Tibial nerve (tissue), 4 donors: ENCODE data around the gene SNX21. TPM values are rescaled to one million over a fixed set of nuclear protein-coding genes. Genes with fewer than 3 reads are reported as not detected.
A peak's percentile ranks its signal among the peaks of the same experiment; 100 is the strongest.
"Not testable (repeated sequence)": the region's sequence is repeated elsewhere in the genome, so short reads cannot be mapped to it uniquely, and the experiment has no call there.

Experiments used
- DNase-seq, 2 donors: peaks; one replicate each; pipeline ENCODE4 v3.0.0-alpha.2; 2019; ENCODE audit warnings: low spot score in 2 of 2
- H3K27ac ChIP-seq, 4 donors: fragments of 200-600 bp; sonication (generic) in 3 of 4; one replicate each; pipeline ENCODE4 v1.5.1; 2017 to 2019; ENCODE audit warnings: mild to moderate bottlenecking in 1 of 4
- H3K27me3 ChIP-seq, 2 donors: fragments of 200-600 bp; sonication (generic) in 1 of 2; one replicate each; pipeline versions ENCODE4 v1.5.1 to v1.6.0; 2017 to 2019
- H3K36me3 ChIP-seq, 3 donors: fragments of 200-600 bp; sonication (generic); one replicate each; pipeline ENCODE4 v1.5.1; 2018 to 2019
- H3K4me1 ChIP-seq, 4 donors: fragments of 200-600 bp; sonication (generic) in 3 of 4; one replicate each; pipeline ENCODE4 v1.5.1; 2017 to 2019
- H3K4me3 ChIP-seq, 4 donors: fragments of 200-600 bp; sonication (generic) in 3 of 4; one replicate each; pipeline ENCODE4 v1.5.1; 2017 to 2019; ENCODE audit warnings: mild to moderate bottlenecking in 1 of 4, moderate library complexity in 1 of 4
- H3K9me3 ChIP-seq, 4 donors: fragments of 200-600 bp; sonication (generic) in 3 of 4; one replicate each; pipeline ENCODE4 v1.5.1; 2017 to 2019
- CTCF ChIP-seq, 5 experiments: fragments of 200-600 bp in 3 of 5; fragments of 450-650 bp in 2 of 5; sonication (generic) in 3 of 5; IDR thresholded peaks; one replicate each; pipeline ENCODE4 v1.5.1; 2016 to 2019; ENCODE audit warnings: antibody characterized with exemption in 5 of 5, mild to moderate bottlenecking in 3 of 5, moderate library complexity in 2 of 5
- EP300 ChIP-seq, 2 donors: sonication (generic); formaldehyde crosslinking; IDR thresholded peaks; one replicate each; pipeline ENCODE4 v1.6.1; 2017; ENCODE audit warnings: antibody characterized with exemption in 2 of 2, mild to moderate bottlenecking in 1 of 2
- POLR2A ChIP-seq, 2 donors: fragments of 450-650 bp; IDR thresholded peaks; one replicate each; pipeline ENCODE4 v1.6.1; 2017; ENCODE audit warnings: antibody characterized with exemption in 2 of 2, mild to moderate bottlenecking in 2 of 2, moderate library complexity in 2 of 2
- WGBS, 2 donors: methylation state at CpG; one replicate each; pipeline ENCODE4 v1.1.5; 2018; 5-methylcytosine and 5-hydroxymethylcytosine counted together
- total RNA-seq, 4 donors: library from RNA; depleted of rRNA; stranded (reverse); fragments of >200 nt; gene quantifications; one replicate each; pipeline ENCODE4 v1.1.0, GENCODE V29; 2016

Gene SNX21
- total RNA-seq, 4 donors from 2014 or later, result 177 to 389 (median 240) TPM

GRCh38 chr20:45826381-45827019, 7.1 kb upstream of the SNX21 start:
- Histone ChIP-seq H3K4me3 (no peak overlapping the region), H3K27me3 (peaks cover 0 to 28% of the 10 kb centered on the region in 2 donors), H3K36me3 (no peaks in the 10 kb centered on the region), H3K4me1 (peaks cover 0 to 55% (median 17%) of the 10 kb centered on the region in 4 donors), H3K27ac (peak overlapping the region; percentile 58 to 91 (median 68)), H3K9me3 (no peaks in the 10 kb centered on the region)
- TF ChIP-seq POLR2A (IDR thresholded peaks at IDR 0.05) (no peak), EP300 (IDR thresholded peaks at IDR 0.05) (peak in 1 of 2 donors; percentile 15), CTCF (IDR thresholded peaks at IDR 0.05) (no peak)
- DNase-seq, result no peak
- 55 to 56% methylated on average over 6 of the region's 6 CpGs for WGBS, 2 donors

GRCh38 chr20:45827030-45827652, 6.5 kb upstream of the SNX21 start, which contains the start of gene TNNC2:
TNNC2 (minus strand) TSS chr20:45827312; CDS start chr20:45827248, 64 bp downstream.
- no peak for DNase-seq
- Histone ChIP-seq H3K27ac (peak within 1 kb of the TSS; percentile 58 to 91 (median 73)), H3K4me1 (peaks cover 0 to 62% (median 17%) of the 10 kb centered on the region in 4 donors), H3K4me3 (no peak within 1 kb of the TSS), H3K36me3 (no peaks in the 10 kb centered on the region), H3K27me3 (peaks cover 0 to 23% of the 10 kb centered on the region in 2 donors), H3K9me3 (no peaks in the 10 kb centered on the region)
- WGBS, 2 donors, result 82 to 83% methylated on average over 8 of the region's 8 CpGs
- no peak for TF ChIP-seq EP300 (IDR thresholded peaks at IDR 0.05)
- TF ChIP-seq CTCF (IDR thresholded peaks at IDR 0.05), result no peak
- TF ChIP-seq POLR2A (IDR thresholded peaks at IDR 0.05), result no peak

- no peak for DNase-seq
- Histone ChIP-seq H3K36me3 (no peaks in the 10 kb centered on the region), H3K27me3 (peaks cover 0 to 20% of the 10 kb centered on the region in 2 donors), H3K9me3 (no peaks in the 10 kb centered on the region), H3K4me1 (peaks cover 0 to 62% (median 18%) of the 10 kb centered on the region in 4 donors), H3K27ac (peak overlapping the region in 2 of 4 donors; percentile 85 to 91), H3K4me3 (no peak overlapping the region)
- TF ChIP-seq EP300 (IDR thresholded peaks at IDR 0.05) (no peak), CTCF (IDR thresholded peaks at IDR 0.05) (no peak), POLR2A (IDR thresholded peaks at IDR 0.05) (no peak)
- 67 to 90% methylated on average over 5 to 6 of the region's 6 CpGs for WGBS, 2 donors
These were observed 5.9 kb upstream of the SNX21 start for GRCh38 chr20:45827712-45828111.

GRCh38 chr20:45828589-45828988, 5.0 kb upstream of the SNX21 start:
- H3K4me1 ChIP-seq, result peaks cover 0 to 61% (median 18%) of the 10 kb centered on the region in 4 donors
- H3K36me3 ChIP-seq, result no peaks in the 10 kb centered on the region
- no peak for DNase-seq
- H3K27ac ChIP-seq, result peak overlapping the region; percentile 17 to 91 (median 72)
- H3K4me3 ChIP-seq, result no peak overlapping the region
- TF ChIP-seq POLR2A (IDR thresholded peaks at IDR 0.05), result no peak
- no peak for TF ChIP-seq CTCF (IDR thresholded peaks at IDR 0.05)
- no peak for TF ChIP-seq EP300 (IDR thresholded peaks at IDR 0.05)
- peaks cover 0 to 11% of the 10 kb centered on the region in 2 donors for H3K27me3 ChIP-seq
- no peaks in the 10 kb centered on the region for H3K9me3 ChIP-seq
- 25 to 26% methylated on average over 2 of the region's 2 CpGs for WGBS, 2 donors

GRCh38 chr20:45829673-45830106, 3.9 kb upstream of the SNX21 start:
- DNase-seq, H3K4me3 ChIP-seq, H3K9me3 ChIP-seq, H3K36me3 ChIP-seq, H3K27me3 ChIP-seq: not testable (repeated sequence)
- 89 to 100% methylated on average over 4 of the region's 4 CpGs for WGBS, 2 donors
- peak overlapping the region in 1 of 4 donors; percentile 85 for H3K27ac ChIP-seq
- peaks cover 0 to 55% (median 12%) of the 10 kb centered on the region in 4 donors for H3K4me1 ChIP-seq
